IMR-90 (cell line): Measurements from ENCODE around the gene CERS6. TPM values are rescaled to one million over a fixed set of nuclear protein-coding genes. Genes with fewer than 3 reads are reported as not detected.

Experiments used
- ATAC-seq: fragments of 200-7000 bp; cut with Tn5 transposase; 2 replicates; pipeline ENCODE4 v1.9.1; 2020; ENCODE audit warnings: low read depth, mild to moderate bottlenecking, moderate library complexity
- BruUV-seq: library from RNA; stranded (reverse); fragments of 400-500 nt; replicated peaks from 2 replicates; lab custom pipeline; 2021; lab: Mats Ljungman, UMichigan
- CTCF ChIA-PET: fragments of 300-600 bp; formaldehyde crosslinking; extraction: SDS; loops from one replicate; lab custom pipeline; 2021; ENCODE audit warnings: antibody characterized with exemption; lab: Yijun Ruan, JAX
- POLR2A ChIA-PET: fragments of 300-600 bp; sonication (Branson Sonifier 250); formaldehyde crosslinking; loops from one replicate; lab custom pipeline; 2022; ENCODE audit warnings: antibody characterized with exemption; ENCODE audit not compliant: unreplicated experiment; lab: Charles Lee
- DNase-seq: peaks from one replicate; pipeline ENCODE4 v3.0.0; 2013
- H2AFZ ChIP-seq: replicated peaks from 2 replicates; pipeline ENCODE3; 2013; ENCODE audit warnings: low read length, mild to moderate bottlenecking; ENCODE audit not compliant: poor library complexity
- H2AK5ac ChIP-seq: 2 replicates; pipeline ENCODE4 v1.6.1; 2013; ENCODE audit warnings: low read depth, low read length, inconsistent platforms
- H2AK9ac ChIP-seq: replicated peaks from 2 replicates; pipeline ENCODE3; 2013; ENCODE audit warnings: mild to moderate bottlenecking, low read depth, low read length, moderate library complexity; ENCODE audit not compliant: poor library complexity
- H2BK120ac ChIP-seq: 2 replicates; pipeline ENCODE4 v1.6.1; 2013; ENCODE audit warnings: low read depth, low read length, inconsistent platforms
- H2BK15ac ChIP-seq: 3 replicates; pipeline ENCODE4 v1.6.1; 2013; ENCODE audit warnings: low read depth, low read length, inconsistent platforms
- H2BK20ac ChIP-seq: 2 replicates; pipeline ENCODE4 v1.6.1; 2013; ENCODE audit warnings: low read depth, mild to moderate bottlenecking, inconsistent platforms, low read length, moderate library complexity
- H2BK5ac ChIP-seq: 2 replicates; pipeline ENCODE4 v1.6.1; 2013; ENCODE audit warnings: mild to moderate bottlenecking, low read depth, low read length, inconsistent platforms; ENCODE audit not compliant: poor library complexity, severe bottlenecking
- H3K14ac ChIP-seq: replicated peaks from 2 replicates; pipeline ENCODE4 v1.6.1; 2013; ENCODE audit warnings: low read depth, low read length, inconsistent platforms
- H3K18ac ChIP-seq: 2 replicates; pipeline ENCODE4 v1.6.1; 2013; ENCODE audit warnings: low read depth, low read length, control low read depth
- H3K23ac ChIP-seq: 2 replicates; pipeline ENCODE4 v1.6.1; 2013; ENCODE audit warnings: low read depth, low read length, inconsistent platforms
- H3K27ac ChIP-seq: 2 replicates; pipeline ENCODE4 v1.5.1; 2013; ENCODE audit warnings: mild to moderate bottlenecking, control low read depth, low read length; ENCODE audit not compliant: insufficient read depth
- H3K27me3 ChIP-seq: 2 replicates; pipeline ENCODE4 v1.6.1; 2013; ENCODE audit warnings: low read length; ENCODE audit not compliant: control insufficient read depth, insufficient read depth
- H3K36me3 ChIP-seq: 2 replicates; pipeline ENCODE4 v1.6.1; 2013; ENCODE audit warnings: low read length, mixed read lengths; ENCODE audit not compliant: control insufficient read depth, insufficient read depth
- H3K4ac ChIP-seq: 2 replicates; pipeline ENCODE4 v1.6.1; 2013; ENCODE audit warnings: low read depth, low read length, inconsistent platforms
- H3K4me1 ChIP-seq: 2 replicates; pipeline ENCODE4 v1.6.1; 2013; ENCODE audit warnings: low read length, mixed read lengths; ENCODE audit not compliant: control insufficient read depth, insufficient read depth
- H3K4me2 ChIP-seq: 2 replicates; pipeline ENCODE4 v1.6.1; 2013; ENCODE audit warnings: low read depth, mild to moderate bottlenecking, control low read depth, low read length, moderate library complexity
- H3K4me3 ChIP-seq: 2 replicates; pipeline ENCODE4 v1.5.1; 2013; ENCODE audit warnings: low read depth, mild to moderate bottlenecking, control low read depth, low read length, moderate library complexity; ENCODE audit not compliant: insufficient read depth
- H3K56ac ChIP-seq: 2 replicates; pipeline ENCODE4 v1.6.1; 2013; ENCODE audit warnings: low read length, inconsistent platforms; ENCODE audit not compliant: insufficient read depth; ENCODE audit errors: extremely low read depth
- H3K79me1 ChIP-seq, 2 experiments: 2 replicates each; pipeline ENCODE4 v1.6.1; 2013; ENCODE audit warnings: low read length in 2 of 2, inconsistent platforms in 1 of 2, low read depth in 1 of 2
- H3K9ac ChIP-seq: 2 replicates; pipeline ENCODE4 v1.6.1; 2013; ENCODE audit warnings: low read depth, low read length, control low read depth
- H3K9me1 ChIP-seq: 2 replicates; pipeline ENCODE4 v1.6.1; 2013; ENCODE audit warnings: low read length, inconsistent platforms; ENCODE audit not compliant: insufficient read depth
- H3K9me3 ChIP-seq: 2 replicates; pipeline ENCODE4 v1.6.1; 2013; ENCODE audit warnings: low read length; ENCODE audit not compliant: control insufficient read depth, insufficient read depth
- H4K20me1 ChIP-seq: 2 replicates; pipeline ENCODE4 v1.6.1; 2013; ENCODE audit warnings: low read length, inconsistent platforms; ENCODE audit not compliant: insufficient read depth
- H4K5ac ChIP-seq: 2 replicates; pipeline ENCODE4 v1.6.1; 2013; ENCODE audit warnings: mild to moderate bottlenecking, low read depth, low read length, control low read depth
- H4K8ac ChIP-seq, 2 experiments: 2 replicates each; pipeline ENCODE4 v1.6.1; 2013; ENCODE audit warnings: low read depth in 2 of 2, low read length in 2 of 2, control low read depth in 1 of 2, inconsistent platforms in 1 of 2
- H4K91ac ChIP-seq: 2 replicates; pipeline ENCODE4 v1.6.1; 2013; ENCODE audit warnings: low read depth, low read length, inconsistent platforms; ENCODE audit not compliant: insufficient read depth
- CEBPB ChIP-seq: IDR thresholded peaks from 2 replicates; pipeline ENCODE4 v1.6.1; 2012; ENCODE audit warnings: low read depth, low read length, improper control_type of control experiment
- NFE2L2 ChIP-seq: fragments of 150-350 bp; IDR thresholded peaks from 2 replicates; pipeline ENCODE4 v1.6.1; 2016; ENCODE audit warnings: low read depth, mild to moderate bottlenecking, low read length
- POLR2A ChIP-seq: IDR thresholded peaks from 2 replicates; pipeline ENCODE4 v1.6.1; 2012; ENCODE audit warnings: mild to moderate bottlenecking, low read depth, low read length
- RAD21 ChIP-seq: IDR thresholded peaks from 2 replicates; pipeline ENCODE4 v1.6.1; 2012; ENCODE audit warnings: low read length, improper control_type of control experiment
- SMC3 ChIP-seq: fragments of 150-350 bp; IDR thresholded peaks from 2 replicates; pipeline ENCODE4 v1.6.1; 2016; ENCODE audit warnings: low read depth, mild to moderate bottlenecking, antibody characterized with exemption, low read length, moderate library complexity
- WGBS, 2 experiments: methylation state at CpG; one replicate each; pipeline versions ENCODE4 v1.1.5 to v1.1.7; 2013; ENCODE audit warnings: missing lambda C conversion rate in 2 of 2; ENCODE audit not compliant: insufficient read length in 1 of 2; ENCODE audit errors: extremely low coverage in 2 of 2; 5-methylcytosine and 5-hydroxymethylcytosine counted together
- dilution Hi-C: fragments of 300-500 bp; cut with HindIII; formaldehyde crosslinking; loops from one replicate; pipeline ENCODE4 v1.14.3; 2018; ENCODE audit warnings: low sequenced_read_pairs; ENCODE audit not compliant: unreplicated experiment
- in situ Hi-C: fragments of 300-500 bp; cut with MboI; formaldehyde crosslinking; loops from 3 replicates; pipeline ENCODE4 v1.14.3; 2019; ENCODE audit warnings: low sequenced_read_pairs, inconsistent platforms, mixed read lengths
- intact Hi-C: fragments of 100-400 bp; cut with micrococcal nuclease; formaldehyde crosslinking; loops from 2 replicates; pipeline ENCODE4 v1.10.0; 2022
- polyA plus RNA-seq, 3 experiments: library from polyadenylated mRNA; depleted of rRNA; stranded (reverse); fragments of >200 nt; gene quantifications; 2 replicates each; pipeline ENCODE4 v1.2.3, GENCODE V29; 2012; ENCODE audit warnings: low replicate concordance in 1 of 3
- total RNA-seq: library from RNA; depleted of rRNA; stranded (reverse); fragments of >200 nt; gene quantifications from 2 replicates; pipeline ENCODE4 v1.2.3, GENCODE V29; 2012

Gene CERS6
- total and polyA plus RNA-seq, 2 of the 4 experiments (the other 2 are of a cell fraction), result 2.1 to 5.7 TPM

- no peaks in the 10 kb centered on the region for H3K9me3 ChIP-seq
- no peak overlapping the region for H3K4me2 ChIP-seq
- CTCF ChIA-PET, result interaction anchor here (0.9 to 2.1 kb wide), 3 partner anchors 76 to 341 kb away, joined by 3 to 6 read pairs (median 5); no protein-coding TSS in a partner anchor
- ATAC-seq, result peak; percentile 56
- no peak overlapping the region for H3K14ac ChIP-seq
- H3K4me3 ChIP-seq, result no peak overlapping the region
- no peak overlapping the region for H4K8ac ChIP-seq
- POLR2A ChIA-PET, result no interaction called here
- H4K5ac ChIP-seq, result no peak overlapping the region
- peaks cover 3% of the 10 kb centered on the region; the same call in 1 of the 2 replicates for H3K9me1 ChIP-seq
- H2BK15ac ChIP-seq, result no peak overlapping the region
- intact Hi-C loops (loop anchor here (1.0 to 5.0 kb wide), 2 partner anchors 230 to 340 kb away; partner anchors contain the start of gene CERS6), dilution Hi-C loops (no loop called here), in situ Hi-C loops (no loop called here)
- no peak overlapping the region for H4K91ac ChIP-seq
- TF ChIP-seq NFE2L2 (no peak), RAD21 (peak; percentile 23; the same call in 1 of the 2 replicates), CEBPB (no peak), SMC3 (0 out of 2 replicates have a peak, but pooled peaks have one; percentile 25), POLR2A (no peak)
- H3K27ac ChIP-seq, result no peak overlapping the region
- peak; percentile 2 for DNase-seq
- no peak overlapping the region for H2BK5ac ChIP-seq
- no peaks in the 10 kb centered on the region for H4K20me1 ChIP-seq
- H2AK5ac ChIP-seq, result no peak overlapping the region
- no peak overlapping the region for H3K4ac ChIP-seq
- H2AFZ ChIP-seq, result no peak overlapping the region
- H3K56ac ChIP-seq, result no peak overlapping the region
- no peak overlapping the region for H3K18ac ChIP-seq
- H3K79me1 ChIP-seq, result no peaks in the 10 kb centered on the region
- H3K4me1 ChIP-seq, result peaks cover 6% of the 10 kb centered on the region
- no peaks in the 10 kb centered on the region for H3K27me3 ChIP-seq
- H2BK120ac ChIP-seq, result no peak overlapping the region
- BruUV-seq, result no TSS peak
- no peak overlapping the region for H3K23ac ChIP-seq
- H2BK20ac ChIP-seq, result no peak overlapping the region
- H3K36me3 ChIP-seq, result no peaks in the 10 kb centered on the region
- WGBS, 2 experiments, result no CpG with 5 or more reads among the region's 3 CpGs
- H3K9ac ChIP-seq, result peak overlapping the region; percentile 36; the same call in 1 of the 2 replicates
- H2AK9ac ChIP-seq, result no peak overlapping the region
Measured at GRCh38 chr2:168687314-168687713, 231.2 kb downstream of the CERS6 start.
